HCT116 (cell line): Measurements from ENCODE around the gene DDX10.

Experiments used
- EZH2 ChIP-seq: fragments of 200-600 bp; sonication (generic); IDR thresholded peaks from 2 replicates; pipeline ENCODE4 v1.6.1; 2017; ENCODE audit warnings: antibody characterized with exemption, mixed run types
- POLR2A ChIP-seq: IDR thresholded peaks from 2 replicates; pipeline ENCODE4 v1.7.0; 2011; ENCODE audit warnings: borderline replicate concordance; ENCODE audit not compliant: insufficient read depth, insufficient read length; ENCODE audit errors: extremely low read depth
- YY1 ChIP-seq: IDR thresholded peaks from 2 replicates; pipeline ENCODE4 v1.6.1; 2011; ENCODE audit warnings: low read length, low read depth, moderate library complexity, mild to moderate bottlenecking; ENCODE audit not compliant: insufficient replicate concordance; ENCODE audit errors: extremely low read depth
- TF ChIP-seq, protein P1 (sequence below), 3 experiments: fragments of 200-600 bp in 1 of 3; sonication (generic) in 1 of 3; IDR thresholded peaks in 2 of 3; conservative IDR thresholded peaks in 1 of 3; 2 replicates each; pipeline ENCODE4 v1.5.1; 2012 to 2017; ENCODE audit warnings: low read depth in 2 of 3, low read length in 2 of 3, antibody characterized with exemption in 1 of 3, borderline replicate concordance in 1 of 3, control low read depth in 1 of 3, mild to moderate bottlenecking in 1 of 3, mixed read lengths in 1 of 3, mixed run types in 1 of 3, moderate library complexity in 1 of 3; ENCODE audit not compliant: insufficient read depth in 1 of 3

DNA sequence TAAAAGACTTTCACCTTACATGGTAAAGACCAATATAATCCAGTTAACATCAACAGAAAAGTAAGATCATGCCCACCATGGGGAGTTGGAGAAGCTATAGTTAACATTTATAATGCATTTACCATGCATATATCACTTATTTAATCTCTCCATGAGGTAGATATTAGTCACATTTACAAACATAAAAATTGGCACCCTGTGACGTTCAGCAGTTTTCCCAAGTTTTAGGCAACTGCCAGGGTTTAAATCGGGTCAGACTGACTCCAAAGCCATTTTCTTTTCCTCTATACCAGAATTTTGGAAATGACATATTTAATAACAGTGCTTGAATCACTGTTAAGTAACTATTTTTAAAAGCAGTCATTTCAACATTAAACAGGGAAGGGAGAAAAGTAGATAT lies 266.3 kb downstream of the DDX10 start:
- no peak for TF ChIP-seq YY1
- TF ChIP-seq, protein P1, sequence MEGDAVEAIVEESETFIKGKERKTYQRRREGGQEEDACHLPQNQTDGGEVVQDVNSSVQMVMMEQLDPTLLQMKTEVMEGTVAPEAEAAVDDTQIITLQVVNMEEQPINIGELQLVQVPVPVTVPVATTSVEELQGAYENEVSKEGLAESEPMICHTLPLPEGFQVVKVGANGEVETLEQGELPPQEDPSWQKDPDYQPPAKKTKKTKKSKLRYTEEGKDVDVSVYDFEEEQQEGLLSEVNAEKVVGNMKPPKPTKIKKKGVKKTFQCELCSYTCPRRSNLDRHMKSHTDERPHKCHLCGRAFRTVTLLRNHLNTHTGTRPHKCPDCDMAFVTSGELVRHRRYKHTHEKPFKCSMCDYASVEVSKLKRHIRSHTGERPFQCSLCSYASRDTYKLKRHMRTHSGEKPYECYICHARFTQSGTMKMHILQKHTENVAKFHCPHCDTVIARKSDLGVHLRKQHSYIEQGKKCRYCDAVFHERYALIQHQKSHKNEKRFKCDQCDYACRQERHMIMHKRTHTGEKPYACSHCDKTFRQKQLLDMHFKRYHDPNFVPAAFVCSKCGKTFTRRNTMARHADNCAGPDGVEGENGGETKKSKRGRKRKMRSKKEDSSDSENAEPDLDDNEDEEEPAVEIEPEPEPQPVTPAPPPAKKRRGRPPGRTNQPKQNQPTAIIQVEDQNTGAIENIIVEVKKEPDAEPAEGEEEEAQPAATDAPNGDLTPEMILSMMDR (IDR thresholded peaks at IDR 0.05 in 2 of 3, conservative IDR thresholded peaks at IDR 0.05 in 1 of 3; ENCODE audit: borderline replicate concordance in 1 of 3, insufficient read depth in 1 of 3, low read depth in 2 of 3, low read length in 2 of 3), result no peak
- TF ChIP-seq EZH2, result no peak
- no peak for TF ChIP-seq POLR2A
